SU-DHL-6 (cell line): ENCODE data around the gene BANF2.

ENCODE experiments used
- CTCF ChIP-seq: fragments of 200-600 bp; sonication (generic); IDR thresholded peaks from one replicate; pipeline ENCODE4 v1.5.1; 2017; ENCODE audit warnings: antibody characterized with exemption, mild to moderate bottlenecking, low read length, moderate library complexity; ENCODE audit not compliant: insufficient read depth, poor library complexity, severe bottlenecking
- EZH2phosphoT487 ChIP-seq: fragments of 200-600 bp; sonication (generic), shearing (Covaris generic); conservative IDR thresholded peaks from 2 replicates; pipeline ENCODE4 v1.6.1; 2018; ENCODE audit warnings: mild to moderate bottlenecking, antibody characterized with exemption, low read length, moderate library complexity, mixed read lengths

- TF ChIP-seq CTCF (no peak), EZH2phosphoT487 (no peak)
These were observed 12.9 kb downstream of the BANF2 start for GRCh38 chr20:17712708-17713107.
